ENCODE data around the gene OSBPL10. TPM values are rescaled to one million over a fixed set of nuclear protein-coding genes. Genes with fewer than 3 reads are reported as not detected.

OSBPL10 gene
- total RNA-seq, 1 donor from 2014 or later = 18.9 TPM

- no peak for DNase-seq (ENCODE audit: low spot score)
Observed at GRCh38 chr3:31926543-31926942, 54.5 kb downstream of the OSBPL10 start.

- DNase-seq (ENCODE audit: low spot score) = no peak
Observed at GRCh38 chr3:31925271-31925630, 55.8 kb downstream of the OSBPL10 start.

DNA sequence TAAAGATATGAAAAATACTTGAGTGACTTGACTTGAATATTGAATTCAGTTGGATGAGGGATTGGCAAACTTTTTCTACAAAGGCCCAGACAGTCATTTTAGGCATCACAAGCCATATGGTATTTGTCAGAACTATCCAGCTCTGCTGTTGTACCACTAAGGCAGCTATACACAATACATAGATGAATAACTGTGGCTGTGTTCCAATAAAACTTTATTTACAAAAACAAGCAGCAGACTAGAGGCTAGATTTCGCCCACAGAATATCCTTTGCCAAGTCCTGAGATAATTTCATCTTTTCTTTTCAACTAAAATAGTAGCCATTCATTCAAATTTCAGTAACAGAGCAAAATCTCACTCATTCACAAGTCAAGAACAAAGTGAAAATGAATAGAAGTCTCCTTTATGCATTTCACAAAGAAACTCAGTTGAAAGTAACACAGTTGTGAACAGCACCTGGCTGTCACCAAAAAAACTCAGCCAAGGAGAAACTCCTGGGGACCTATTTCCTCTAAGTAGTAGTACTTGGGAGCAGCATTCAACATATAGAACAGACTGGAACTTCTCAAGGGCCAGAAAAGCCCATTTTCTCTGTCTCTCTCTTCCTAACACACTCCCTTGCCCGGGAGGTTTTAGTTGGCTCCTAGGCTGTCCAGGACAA lies 56.3 kb downstream of the OSBPL10 start:
- DNase-seq (ENCODE audit: low spot score) = no peak

GRCh38 chr3:31922962-31923361 lies 58.1 kb downstream of the OSBPL10 start:
- no peak for DNase-seq (ENCODE audit: low spot score)

DNA sequence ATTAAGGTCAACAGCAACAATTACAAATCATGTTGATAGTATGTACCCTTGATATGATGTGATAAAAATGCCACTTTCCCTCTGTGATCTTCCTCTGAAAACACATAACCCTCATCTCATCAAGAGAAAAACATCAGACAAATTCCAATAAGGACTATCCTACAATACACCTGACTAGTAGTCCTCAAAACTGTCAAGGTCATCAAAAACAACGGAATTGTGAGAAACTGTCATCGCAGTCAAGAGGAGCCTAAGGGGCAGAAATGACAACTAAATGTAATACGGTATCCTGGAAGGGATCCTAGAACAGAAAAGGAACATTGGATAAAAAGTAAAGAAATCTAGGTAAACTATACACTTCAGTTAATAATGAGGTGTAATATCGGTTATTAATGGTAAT lies 59.2 kb downstream of the OSBPL10 start:
- DNase-seq (ENCODE audit: low spot score) = no peak

DNA sequence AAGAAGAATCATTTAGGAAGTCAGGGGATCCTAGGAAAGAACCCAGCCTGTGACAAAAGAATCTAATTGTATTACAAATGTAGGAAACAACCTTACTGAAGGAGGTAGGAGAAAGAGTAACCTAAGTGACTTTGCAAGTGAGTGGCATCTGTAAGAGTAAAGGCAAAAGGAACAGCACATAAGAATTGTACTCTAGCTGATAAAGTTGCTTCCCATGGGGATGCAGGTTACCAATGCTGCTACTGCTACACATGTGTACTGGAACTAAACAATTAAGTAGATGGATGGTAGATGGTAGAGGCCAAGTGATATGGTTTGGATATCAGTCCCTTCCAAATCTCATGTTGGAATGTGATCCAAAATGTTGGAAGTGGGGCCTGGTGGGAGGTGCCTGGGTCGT lies 60.8 kb downstream of the OSBPL10 start:
- no peak for DNase-seq (ENCODE audit: low spot score)

DNA sequence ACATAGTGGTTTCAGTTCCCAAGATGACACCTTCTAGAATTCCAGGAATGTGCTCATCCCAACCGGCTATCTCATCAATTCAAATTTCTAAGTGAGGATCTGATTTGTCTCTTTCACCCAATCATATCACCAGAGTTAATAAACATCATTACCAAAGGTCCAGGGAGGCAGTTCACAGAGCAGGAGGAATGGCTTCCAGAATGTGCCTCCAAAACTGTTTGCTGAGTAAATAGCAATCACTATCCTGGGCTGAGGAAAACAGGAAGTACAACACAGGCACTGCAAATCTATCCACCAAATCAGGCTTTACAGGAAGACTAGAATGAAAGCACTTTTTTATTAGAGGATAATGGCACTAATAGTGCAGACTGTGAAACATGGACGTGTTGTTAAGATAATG lies 61.5 kb downstream of the OSBPL10 start:
- DNase-seq (ENCODE audit: low spot score) = no peak

DNA sequence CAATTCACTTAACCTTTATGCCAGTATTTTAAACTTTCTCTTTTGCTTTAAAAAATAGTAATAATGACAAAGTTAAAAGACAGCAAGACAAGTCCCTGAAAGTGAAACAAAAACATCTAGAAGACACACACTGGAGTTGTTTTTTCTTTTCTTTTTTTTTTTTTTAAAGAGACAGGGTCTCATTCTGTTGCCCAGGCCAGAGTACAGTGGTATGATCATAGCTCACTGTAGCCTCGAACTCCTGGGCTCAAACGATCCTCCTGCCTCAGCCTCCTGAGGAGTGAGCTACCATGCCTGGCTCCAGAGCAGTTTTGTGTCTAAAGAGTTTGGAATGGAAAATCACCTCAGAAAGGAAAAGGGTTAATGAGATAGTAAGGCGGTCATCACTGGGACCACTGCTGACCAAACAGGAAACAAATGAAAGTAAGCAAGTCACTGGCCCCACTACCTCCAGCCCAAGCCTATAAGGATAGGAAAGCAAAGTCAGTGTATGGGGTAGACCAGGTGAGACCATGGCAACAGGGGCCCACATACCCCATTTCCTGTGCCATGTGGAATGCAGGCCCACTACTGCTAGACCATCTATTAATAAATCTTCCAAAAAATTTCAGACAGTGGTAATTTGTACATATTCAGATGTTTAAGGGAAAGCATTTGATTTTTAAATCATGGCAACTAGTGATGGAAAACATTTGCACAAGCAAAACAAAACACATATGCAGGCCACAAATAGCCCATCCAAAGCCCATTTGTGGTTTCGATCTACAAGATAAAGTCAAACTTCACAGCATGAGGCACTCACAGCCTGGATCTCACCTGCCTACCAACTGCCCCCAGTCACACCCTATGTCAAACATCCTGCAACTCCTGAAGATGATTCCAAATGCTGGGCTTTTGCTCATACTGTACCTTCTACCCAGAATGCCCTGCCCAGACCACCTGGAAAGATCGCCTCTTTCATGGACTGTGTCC lies 62.6 kb downstream of the OSBPL10 start:
- no peak for DNase-seq (ENCODE audit: low spot score)

GRCh38 chr3:31917303-31918005 lies 63.6 kb downstream of the OSBPL10 start:
- no peak for DNase-seq (ENCODE audit: low spot score)

- DNase-seq (ENCODE audit: low spot score) = no peak
Observed at GRCh38 chr3:31911643-31912042, 69.4 kb downstream of the OSBPL10 start.

- no peak for DNase-seq (ENCODE audit: low spot score)
Observed at GRCh38 chr3:31911124-31911523, 69.9 kb downstream of the OSBPL10 start.

- DNase-seq (ENCODE audit: low spot score) = no peak
Observed at GRCh38 chr3:31909455-31909854, 71.6 kb downstream of the OSBPL10 start.

- DNase-seq (ENCODE audit: low spot score) = no peak
Observed at GRCh38 chr3:31908391-31909097, 72.5 kb downstream of the OSBPL10 start.

- DNase-seq (ENCODE audit: low spot score) = no peak
Observed at GRCh38 chr3:31906182-31906581, 74.9 kb downstream of the OSBPL10 start.

- DNase-seq (ENCODE audit: low spot score) = no peak
Observed at GRCh38 chr3:31903686-31904431, 77.2 kb downstream of the OSBPL10 start.

GRCh38 chr3:31900583-31900982 lies 80.5 kb downstream of the OSBPL10 start:
- DNase-seq (ENCODE audit: low spot score) = no peak

DNA sequence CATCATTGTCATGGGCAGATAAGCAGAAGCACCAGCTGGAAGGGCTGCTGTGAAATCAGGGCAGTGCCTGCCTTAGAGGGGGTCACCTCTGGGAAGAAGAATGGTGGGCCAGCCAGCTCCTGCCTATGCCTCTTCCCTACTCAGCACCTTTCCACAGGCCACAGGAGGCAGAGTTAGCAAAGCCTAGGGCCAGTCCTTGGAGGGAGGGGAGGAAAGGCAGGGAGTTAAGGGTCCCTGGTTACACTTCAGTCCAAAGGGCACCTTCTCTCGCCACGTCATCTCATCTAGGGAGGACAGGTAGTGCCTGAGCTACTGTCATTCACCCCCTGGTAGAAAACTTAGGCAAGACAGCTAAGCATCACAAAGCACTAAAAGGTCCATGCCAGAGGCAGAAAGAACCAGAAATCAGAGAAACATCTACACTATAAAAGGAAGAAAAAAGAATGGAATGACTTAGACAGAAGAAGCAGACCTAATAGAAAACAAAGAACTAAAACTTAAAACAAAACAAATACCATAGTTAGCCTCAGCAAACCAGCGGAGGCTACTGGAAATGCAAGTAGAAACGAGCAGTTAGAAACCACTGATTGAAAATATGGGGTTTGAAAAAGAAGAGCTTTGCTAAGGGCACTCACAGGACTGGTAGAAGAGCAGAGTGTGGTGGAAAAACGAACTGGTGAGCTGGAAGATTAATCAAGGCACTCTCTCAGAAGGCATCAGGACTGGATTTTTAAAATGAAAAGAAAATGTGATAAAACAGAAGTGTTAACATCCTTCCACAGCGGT lies 84.2 kb downstream of the OSBPL10 start:
- no peak for DNase-seq (ENCODE audit: low spot score)

DNA sequence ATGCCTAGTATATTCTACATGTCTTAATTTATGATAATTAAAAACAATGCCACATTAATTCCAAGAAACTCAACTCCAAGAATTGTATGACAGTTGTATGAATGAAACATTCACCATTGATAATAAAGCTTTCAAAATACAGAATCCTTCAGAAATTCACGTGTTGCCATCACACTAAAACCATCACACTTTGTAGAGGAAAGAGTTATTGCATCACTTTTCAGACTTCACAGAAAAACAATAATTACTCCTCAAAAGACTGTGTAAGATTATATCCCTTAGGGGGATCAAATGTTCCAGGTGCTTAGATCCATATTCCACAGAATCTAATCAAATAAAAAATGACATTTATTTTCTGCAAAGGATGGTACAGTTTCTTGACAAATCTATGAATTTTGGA lies 85.0 kb downstream of the OSBPL10 start:
- DNase-seq (ENCODE audit: low spot score) = no peak

- DNase-seq (ENCODE audit: low spot score) = no peak
Observed at GRCh38 chr3:31895471-31895870, 85.6 kb downstream of the OSBPL10 start.
